Activated CD4-positive, alpha-beta T cell treated with anti-CD3 and anti-CD28 coated beads, Interleukin-2, amount 50 U/mL, for 4 hours (primary cell): ENCODE data around the gene STK39.

Source experiments
- DNase-seq, 2 experiments: peaks; one replicate each; pipeline ENCODE4 v3.0.0-alpha.2; 2020

Gene STK39

DNA sequence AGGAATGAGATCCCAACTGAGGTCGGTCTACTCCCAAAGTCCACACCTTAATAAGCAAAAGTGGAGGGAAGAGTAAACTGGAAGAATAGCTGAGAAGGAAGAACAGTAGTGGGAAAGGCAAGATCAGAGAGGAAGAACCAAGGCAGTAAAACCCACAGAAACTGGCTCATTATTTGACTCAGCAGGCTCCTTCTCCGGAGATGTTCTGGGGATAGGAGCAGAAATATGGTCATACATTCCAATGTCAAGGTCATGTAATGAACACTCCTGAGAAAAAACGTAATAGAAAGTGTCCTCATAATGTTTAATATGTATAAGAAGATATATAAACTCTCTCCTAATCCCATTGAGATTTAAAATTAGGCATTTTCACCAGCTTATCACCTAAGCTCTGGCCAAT lies 39.5 kb downstream of the STK39 start:
- no peak for DNase-seq

DNA sequence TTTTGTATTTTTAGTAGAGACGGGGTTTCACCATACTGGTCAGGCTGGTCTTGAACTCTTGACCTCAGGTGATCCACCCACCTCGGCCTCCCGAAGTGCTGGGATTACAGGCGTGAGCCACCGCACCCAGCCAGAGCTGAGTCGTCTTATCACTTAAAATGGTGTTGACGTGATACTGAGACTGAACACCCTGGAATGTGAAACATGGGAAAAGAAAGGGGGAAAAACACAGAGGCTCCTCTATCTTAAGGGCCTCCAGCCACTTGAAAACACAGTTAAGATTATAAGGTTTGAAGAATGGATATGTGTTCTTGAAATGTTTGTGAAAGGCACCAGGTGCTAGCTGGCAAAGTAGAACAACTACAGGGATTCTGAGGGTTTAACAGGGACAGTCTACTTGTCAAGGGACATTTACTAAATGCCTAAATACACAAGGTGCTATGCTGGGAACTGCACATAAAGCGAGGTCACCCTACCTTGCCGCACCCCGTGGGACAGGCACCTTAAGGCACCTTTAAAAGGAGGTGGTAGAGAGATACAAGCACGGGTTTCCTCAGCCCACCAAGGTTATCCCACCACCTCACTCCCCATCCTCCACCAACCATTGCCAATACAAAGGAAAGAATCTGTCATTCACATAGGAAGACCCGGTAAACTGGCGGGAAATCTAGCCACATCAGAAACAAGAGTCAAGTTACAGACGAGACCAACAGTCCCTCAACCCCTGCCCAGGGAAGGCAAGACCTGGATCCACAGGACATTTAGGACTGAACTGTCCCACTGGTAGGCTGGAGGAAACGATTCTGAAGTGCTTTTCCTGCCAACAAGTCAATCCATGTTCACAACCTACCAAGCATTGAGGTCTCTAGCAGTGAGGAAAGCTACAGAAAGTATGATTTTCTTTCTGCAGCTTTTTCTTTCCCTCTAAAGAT lies 43.4 kb downstream of the STK39 start:
- DNase-seq, result no peak

DNA sequence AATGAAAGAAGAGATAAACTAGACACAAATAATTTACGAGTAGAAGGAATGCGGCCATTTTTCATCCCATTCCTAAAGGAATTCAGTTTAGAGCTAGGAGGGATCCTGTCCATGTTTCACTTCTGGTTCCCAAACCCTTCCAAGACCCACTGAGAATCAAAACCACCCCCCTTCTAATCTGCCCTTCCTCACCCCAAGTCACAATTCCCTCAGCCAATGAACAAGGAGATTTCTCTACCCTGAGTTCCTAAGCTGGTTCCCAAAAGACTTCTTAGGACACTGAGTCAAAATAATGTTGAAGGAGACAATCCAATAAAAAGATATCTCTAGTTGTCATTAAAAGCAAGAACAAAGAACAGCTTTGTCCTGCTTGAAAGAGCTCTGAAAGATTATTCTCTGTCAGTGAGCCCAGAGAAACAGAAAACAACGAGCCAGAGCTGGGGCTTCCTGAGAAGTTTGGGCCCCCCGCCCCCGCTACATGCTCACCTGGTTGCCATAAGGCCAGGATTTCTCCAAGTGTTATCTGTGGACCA lies 45.7 kb downstream of the STK39 start:
- DNase-seq, result no peak

DNA sequence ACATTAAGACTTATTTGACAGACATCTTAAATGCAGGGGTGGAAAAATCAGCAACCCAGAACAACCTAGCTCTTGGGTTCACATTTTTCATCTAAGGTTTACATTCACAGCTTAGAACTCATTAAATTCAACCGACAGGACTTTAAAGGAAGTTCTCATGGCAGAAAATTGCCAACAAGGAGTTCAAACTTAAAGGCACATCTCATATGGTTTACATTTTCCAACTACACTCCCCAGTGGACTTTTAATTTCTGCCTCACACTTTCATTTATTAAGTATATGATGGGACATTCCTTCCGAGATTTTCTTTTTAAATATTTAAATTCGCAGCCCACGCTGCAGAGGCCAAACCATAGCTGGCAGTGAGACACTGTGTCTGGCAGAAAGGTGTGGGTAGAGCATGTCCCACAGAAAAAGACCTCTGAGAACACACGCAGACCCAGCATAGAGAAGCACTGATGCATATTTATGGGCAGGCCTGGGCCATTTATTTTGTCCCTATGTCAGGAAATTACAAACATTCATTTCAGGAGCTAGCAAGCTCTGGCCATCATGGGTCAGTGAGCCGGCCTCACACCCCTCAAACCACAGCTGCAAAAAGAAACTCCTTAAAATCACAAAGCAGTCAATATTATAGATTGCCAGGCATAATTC lies 46.3 kb downstream of the STK39 start:
- DNase-seq, result no peak

DNA sequence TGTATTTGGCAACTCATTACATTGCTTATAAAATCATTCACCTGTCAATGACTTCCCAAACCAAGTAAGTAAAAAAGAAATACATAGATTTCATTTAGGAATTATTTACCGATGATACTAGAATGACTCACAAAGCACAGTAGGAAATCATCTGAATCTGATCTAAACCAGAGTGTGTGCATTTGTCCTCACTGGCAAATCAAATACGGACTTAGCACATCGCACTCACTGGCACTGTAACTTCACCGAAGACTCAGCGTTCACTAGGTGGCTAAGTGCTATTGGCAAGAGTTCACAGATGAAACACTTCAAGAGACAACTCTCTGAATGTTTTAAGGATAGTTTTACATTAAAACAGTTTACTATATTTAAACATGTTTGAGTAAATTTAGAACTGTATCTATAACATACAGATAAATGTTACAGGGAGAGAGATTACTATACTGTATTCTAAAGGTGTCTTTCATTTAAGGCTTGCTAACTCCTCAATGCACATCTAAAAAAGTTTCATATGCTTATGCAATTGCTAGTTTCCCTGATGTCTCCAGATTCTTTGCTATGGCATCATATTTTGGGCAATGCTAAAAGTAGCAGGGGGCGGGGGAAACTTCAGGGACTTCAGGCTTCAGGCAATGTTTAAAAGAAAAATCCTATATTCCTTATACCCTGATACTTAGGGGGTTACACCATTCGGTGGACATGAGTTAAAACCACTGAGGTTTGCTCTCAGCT lies 48.8 kb downstream of the STK39 start:
- no peak for DNase-seq

DNA sequence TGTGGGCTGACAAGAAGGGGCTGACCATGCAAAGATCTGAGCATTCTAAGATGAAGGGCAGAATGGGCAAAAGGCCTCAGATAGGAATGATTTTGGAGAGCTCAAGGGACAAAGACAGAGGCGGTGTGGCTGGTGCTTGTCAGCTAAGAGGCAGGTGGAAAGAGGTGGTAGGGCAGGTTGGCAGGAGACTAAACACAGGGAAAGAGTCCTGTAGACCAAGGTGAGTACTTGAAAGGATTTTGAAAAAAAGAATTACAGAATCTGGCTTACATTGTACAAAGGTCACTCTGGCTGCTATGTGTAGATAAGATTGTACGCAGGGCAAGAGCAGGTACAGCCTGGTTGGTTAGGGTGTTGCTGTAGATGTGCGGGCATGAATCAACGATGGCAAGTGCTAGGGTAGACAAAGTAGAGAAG lies 50.6 kb downstream of the STK39 start:
- no peak for DNase-seq

DNA sequence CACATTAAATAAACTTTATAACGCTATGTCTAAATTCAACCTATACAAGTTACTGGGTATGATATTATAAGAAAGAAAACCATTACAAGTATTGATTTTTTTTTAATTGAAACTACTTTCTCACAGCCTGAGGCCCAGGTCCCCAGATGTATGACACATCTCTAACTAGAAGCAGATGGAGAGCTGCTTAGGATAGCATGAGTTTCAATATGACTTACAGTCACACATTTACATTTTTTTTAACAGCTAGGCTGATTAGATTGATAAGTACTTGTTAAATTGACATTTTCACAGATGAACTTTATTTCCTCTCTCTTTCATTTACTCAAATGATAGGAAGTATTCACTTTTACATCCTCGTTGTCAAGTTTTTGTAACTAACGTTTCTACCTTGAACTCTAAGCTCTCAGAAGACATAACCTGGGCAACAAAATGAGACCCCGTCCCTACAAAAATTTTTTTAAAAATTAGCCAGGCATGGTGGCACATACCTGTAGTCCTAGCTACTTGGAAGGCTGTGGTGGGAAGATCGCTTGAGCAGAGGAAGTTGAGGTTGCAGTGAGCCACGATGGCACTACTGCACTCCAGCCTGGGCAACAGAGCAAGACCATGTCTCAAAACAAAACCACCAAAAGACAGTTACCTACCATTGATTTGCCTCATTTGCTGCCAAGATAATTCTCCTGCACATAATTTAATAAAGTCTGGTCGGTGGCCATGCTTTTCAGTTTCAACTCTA lies 52.4 kb downstream of the STK39 start:
- peak in 1 of 2 experiments; percentile 15 for DNase-seq

DNA sequence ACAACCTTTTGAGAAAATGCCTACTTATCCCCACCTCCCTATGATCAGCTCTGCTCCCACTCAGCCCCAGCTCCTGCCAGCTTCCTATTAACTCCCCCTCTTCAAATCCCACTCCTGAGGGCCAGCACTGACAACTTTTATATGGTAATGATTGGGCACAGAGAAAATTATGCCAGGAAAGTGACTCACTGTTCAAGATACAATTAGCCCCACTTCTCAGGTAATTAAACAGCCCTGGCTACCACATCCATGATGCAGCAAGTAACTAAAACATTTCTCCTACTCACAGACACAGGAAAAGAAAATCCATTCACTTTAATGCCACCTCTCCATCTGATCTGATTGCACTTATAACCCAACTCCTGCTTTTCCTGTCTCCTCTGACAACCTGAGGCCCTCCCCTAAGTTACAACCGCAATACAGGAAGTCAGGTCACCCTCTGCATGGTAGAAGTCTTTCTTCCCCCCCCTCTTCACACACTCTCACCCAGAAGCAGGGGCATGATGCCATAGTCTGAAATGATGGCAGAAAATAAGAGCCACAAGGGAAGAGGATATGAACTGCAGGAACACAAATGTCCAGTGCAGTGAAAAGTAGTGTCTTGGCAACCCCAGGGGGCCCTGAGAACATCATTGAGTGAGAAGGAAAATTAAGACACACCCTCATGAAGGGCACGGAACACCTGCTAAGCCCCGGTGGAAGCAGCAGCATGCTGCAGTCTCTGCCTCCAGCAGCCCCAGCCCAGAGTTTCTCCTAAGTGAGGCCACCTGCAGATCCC lies 54.4 kb downstream of the STK39 start:
- DNase-seq, result peak in 1 of 2 experiments; percentile 10

DNA sequence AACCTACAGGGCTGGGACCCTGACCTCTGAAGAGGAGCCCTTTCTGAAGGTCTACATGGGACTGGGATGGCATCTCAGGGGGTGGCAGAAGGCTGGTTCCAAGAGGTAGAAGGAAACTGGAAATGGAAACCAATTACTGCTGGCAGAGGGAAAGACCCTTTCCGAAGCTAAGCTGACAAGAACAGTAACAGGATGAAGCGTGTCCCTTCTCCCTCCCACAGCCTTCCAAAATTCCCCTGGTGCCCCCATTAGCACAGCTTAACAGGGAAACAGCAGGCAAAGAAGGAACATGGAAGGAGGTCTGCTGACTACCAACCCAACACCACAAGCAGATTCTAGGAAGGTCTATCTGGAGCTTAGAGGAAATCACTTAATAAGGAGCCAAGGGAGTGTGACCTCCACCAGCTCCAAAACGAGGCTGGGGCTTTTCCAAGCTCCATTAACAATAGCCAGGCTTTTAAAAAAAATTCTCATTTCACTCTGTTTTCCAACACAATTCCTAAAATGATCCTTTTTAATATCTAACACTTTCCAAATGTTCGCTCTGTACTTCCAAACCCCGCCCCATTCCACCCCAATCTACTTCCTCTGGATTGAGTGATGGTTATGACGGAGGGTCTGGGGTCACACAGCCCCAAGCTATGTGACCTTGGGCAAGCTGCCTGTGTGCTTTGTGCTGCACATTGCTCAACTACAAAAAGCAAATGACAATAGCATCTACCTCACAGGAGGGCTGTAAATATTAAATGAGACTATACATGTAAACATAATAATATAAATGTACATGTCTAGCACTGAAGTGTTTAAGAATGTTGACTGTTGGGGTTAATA lies 55.2 kb downstream of the STK39 start:
- DNase-seq, result no peak

DNA sequence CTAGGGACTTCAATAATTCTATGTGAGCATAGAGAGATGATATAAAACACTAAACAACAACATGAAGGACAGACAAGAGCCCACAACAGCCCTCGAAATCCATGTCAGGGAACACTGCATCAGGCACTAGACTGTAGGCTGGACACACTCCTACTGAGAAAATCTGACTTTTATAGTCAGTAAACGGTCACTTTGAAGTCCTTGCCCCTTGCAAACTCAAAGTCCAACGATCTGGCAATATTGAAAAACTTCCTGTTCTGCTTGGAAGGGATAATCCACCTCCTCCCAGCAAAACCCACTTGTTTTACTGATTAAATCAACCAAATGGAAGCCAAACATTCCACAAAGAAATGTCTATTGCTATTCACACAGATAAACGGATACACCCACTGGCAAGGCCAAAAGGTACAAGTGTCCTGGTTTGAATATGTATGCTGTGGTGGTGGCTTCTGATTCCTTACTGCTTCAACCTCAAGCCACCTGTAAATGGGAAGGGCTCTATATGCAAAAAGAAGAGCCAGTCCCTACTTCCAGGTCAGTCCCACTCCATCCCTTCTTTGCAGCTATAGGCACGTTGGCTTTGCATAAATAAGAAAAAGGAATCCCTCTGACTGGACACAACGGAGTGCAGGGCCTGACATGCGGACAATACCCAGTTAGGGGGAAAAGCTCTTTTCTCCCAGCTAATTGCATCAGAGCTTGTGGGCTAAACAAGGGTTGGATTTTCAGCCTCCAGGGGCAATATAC lies 56.6 kb downstream of the STK39 start:
- no peak for DNase-seq

DNA sequence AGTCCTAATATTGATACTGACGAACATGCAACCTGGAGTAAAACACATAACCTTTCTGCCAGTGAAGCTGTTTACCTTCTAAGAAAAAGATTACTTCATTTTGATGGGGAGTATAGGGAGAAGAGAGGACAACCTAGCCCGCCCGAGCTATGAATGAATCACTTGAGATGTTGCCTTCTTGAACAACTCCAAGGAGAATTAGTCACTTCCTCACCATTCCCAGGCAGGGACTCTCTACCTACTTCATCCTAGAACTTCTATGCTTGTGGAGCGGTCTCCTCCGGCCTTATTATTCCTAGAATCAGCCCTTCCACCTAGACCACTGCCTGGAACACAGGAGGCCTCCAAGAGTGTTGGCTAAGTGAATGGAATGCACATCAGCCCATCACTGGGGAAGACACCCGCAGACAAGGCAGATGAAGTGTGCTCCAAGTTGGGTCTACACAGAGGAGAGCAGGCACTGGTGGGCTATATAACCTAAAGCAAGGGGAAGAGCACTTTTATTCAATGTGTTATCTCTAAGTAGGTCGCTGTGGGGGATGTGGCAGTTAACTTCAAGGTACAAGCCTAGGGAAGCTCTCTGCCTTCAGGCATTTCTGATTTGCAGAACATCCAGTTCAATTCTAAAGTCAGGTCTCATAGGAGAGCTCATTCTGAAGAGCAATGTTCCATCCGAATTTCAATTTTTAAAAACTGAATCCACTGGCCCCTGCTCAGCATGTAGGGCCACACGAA lies 57.4 kb downstream of the STK39 start:
- no peak for DNase-seq

DNA sequence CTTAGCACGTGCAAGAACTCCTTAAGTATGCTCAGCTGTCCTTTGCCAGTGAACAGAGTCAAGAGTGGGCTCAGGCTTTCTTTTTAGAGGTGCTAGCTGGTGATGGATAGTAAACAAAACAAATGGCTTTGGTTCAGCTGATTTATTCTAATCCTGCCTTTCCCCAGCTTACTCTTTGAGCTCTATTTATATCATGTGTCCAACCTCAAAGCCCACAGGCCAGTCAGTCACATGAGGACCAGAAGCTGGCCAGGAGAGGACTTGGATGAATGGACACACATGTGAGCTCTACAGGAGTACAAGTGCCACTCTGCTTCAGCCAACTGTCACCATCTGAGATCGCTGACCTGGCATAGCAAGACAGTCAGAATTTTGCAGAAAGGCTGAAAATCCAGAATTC lies 59.4 kb downstream of the STK39 start:
- DNase-seq, result no peak

DNA sequence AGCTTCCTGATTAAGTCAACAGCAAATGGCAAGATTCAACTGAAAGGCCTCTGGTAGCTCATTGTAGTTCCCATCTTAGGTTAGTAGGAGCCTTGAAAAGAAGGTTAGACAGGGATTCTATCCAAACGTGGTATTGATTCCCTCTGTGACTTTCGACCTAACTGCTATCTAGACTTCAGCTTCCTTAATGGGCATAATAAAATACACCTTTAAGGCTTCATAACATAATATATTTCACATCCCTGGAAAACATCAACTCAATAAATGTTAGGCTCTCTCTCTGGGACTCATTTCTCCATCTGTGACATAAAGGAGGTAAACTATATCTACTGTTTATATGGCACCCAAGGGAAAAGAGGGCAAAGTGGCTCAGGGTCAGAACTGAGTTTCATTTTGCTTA lies 60.9 kb downstream of the STK39 start:
- DNase-seq, result no peak

DNA sequence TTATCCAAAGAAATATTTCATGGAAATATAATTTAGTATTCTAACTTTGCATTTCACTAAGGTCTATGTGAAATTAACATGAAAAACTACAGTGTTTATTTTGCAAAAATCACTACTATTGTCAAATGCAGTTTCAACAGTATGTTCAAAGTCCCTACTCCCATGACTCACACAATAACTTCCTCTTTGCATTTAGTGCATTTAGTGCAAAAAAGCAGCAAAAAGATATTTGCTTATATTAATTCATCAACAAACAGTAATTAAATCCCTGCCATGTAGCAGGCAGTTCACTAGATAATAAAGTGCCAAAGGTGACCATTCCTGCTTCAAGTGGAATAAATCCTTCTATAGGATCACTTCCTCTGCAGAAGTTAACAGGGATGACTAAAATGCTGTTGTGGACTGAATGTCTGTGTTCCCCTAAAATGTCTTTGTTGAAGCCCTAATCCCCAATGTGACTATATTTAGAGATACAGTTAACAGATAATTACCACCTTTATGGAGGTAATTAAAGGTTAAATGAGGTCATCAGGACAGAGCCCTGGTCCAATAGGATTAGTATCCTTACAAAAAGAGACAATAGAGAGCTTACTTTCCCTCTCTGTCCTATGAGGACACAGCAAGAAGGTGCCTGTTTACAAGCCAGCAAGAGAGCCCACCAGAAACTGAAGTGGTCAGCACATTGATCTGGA lies 61.7 kb downstream of the STK39 start:
- DNase-seq, result no peak

DNA sequence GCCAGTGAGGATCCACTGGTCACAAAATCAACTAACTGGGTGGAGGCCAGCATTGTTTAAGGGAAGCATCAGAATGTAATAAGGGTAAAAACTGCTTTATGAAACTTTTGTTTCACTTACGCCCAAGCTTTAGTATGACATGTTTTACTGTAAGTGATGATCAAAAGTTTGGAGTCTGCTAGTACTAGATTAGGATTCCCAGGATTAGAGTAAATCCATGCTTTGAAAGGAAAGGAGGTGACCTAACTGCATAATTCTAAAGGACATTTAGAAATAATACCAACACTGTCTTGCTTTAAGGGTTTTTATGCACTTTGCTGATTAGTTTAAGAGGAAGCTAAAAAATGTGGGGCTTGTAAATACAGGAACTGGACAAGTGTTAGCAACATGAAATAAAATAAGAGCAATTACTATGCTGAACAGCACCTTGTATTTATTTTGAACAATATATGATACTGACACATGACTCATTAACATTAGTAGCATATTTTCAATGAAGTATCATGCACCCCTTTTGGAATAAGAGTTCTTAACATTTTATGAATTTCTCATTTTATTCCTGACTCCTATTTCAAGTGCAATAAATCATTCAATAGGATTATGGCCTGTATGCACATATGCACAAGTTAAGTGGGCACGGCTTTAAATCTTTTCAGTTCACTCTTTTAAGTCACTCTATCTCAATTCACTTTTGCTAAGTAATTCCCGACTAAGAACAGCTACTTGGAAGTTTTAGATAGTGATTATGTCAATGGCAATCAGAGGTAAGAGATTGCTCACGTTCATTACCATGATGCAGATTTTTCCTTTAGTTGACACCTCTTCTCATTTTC lies 62.5 kb downstream of the STK39 start:
- DNase-seq, result no peak

DNA sequence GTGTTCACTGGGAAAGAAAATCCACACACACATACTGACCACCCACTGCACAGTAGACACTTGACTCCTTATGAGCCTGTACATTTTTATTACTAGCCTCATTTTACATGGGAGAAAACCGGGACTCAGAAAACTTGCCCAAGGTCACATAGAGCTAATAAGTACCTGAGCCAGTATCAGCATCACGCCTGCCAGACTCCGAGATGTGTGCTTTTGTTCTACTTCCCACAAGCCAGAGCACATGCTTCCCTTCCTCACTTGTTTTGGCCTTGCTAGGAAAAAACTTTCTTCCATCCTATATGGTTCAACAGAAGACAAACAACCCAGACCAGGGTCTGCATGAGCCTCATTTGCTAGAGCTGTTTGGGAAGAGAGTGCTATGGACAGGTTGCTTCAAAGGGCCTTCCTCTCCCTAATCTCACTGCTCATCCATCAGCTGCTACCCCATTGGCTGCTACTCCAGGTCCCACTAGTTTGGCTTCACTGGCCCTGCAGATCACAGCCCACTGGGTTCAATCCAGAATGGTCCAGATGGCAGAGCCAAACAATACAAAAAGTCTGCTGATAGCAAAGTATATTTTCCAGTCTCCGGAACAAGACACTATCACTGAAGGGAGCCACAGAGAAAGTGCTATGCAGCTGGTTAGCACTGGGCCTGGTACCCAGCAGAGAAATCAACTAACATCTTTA lies 63.9 kb downstream of the STK39 start:
- DNase-seq, result no peak
